Large intestine (tissue), 3 donors: ENCODE data around the gene OR1F1. TPM values are rescaled to one million over a fixed set of nuclear protein-coding genes. Genes with fewer than 3 reads are reported as not detected.
"Not testable (repeated sequence)": the region's sequence is repeated elsewhere in the genome, so short reads cannot be mapped to it uniquely, and the experiment has no call there.

Experiments used
- DNase-seq, 2 donors: peaks; one replicate each; pipeline versions ENCODE4 v3.0.0 to v3.0.0-alpha.2; 2013
- H3K27ac ChIP-seq: one replicate; pipeline ENCODE4 v1.5.1; 2013; ENCODE audit warnings: low read length
- H3K27me3 ChIP-seq: 2 replicates; pipeline ENCODE4 v1.6.1; 2013; ENCODE audit warnings: low read length; ENCODE audit not compliant: control insufficient read depth, insufficient read depth
- H3K36me3 ChIP-seq: 2 replicates; pipeline ENCODE4 v1.6.1; 2013; ENCODE audit warnings: low read length; ENCODE audit not compliant: control insufficient read depth, insufficient read depth
- H3K4me1 ChIP-seq: one replicate; pipeline ENCODE4 v1.6.1; 2013; ENCODE audit warnings: low read length; ENCODE audit not compliant: control insufficient read depth, insufficient read depth
- H3K4me3 ChIP-seq: one replicate; pipeline ENCODE4 v1.5.1; 2013; ENCODE audit warnings: low read length
- H3K9me3 ChIP-seq: one replicate; pipeline ENCODE4 v1.6.1; 2013; ENCODE audit warnings: mild to moderate bottlenecking, low read depth, low read length, moderate library complexity; ENCODE audit not compliant: control insufficient read depth
- WGBS: methylation state at CpG from one replicate; pipeline ENCODE4 v1.1.5; 2013; ENCODE audit warnings: low lambda C conversion rate; ENCODE audit not compliant: insufficient coverage; 5-methylcytosine and 5-hydroxymethylcytosine counted together
- polyA plus RNA-seq: library from polyadenylated mRNA; unstranded; fragments of 120-200 nt; gene quantifications from one replicate; pipeline ENCODE4 v1.2.1, GENCODE V29; 2013

The OR1F1 gene
- polyA plus RNA-seq, 1 donor, result not detected

- H3K9me3 ChIP-seq, result peaks cover 4% of the 10 kb centered on the region
- no peaks in the 10 kb centered on the region for H3K4me1 ChIP-seq
- H3K27me3 ChIP-seq, result peaks cover 11% of the 10 kb centered on the region
- no CpG with 5 or more reads among the region's 6 CpGs for whole genome bisulfite sequencing
- H3K4me3 ChIP-seq, result no peak overlapping the region
- no peak for DNase-seq
- no peaks in the 10 kb centered on the region for H3K36me3 ChIP-seq
- H3K27ac ChIP-seq, result no peak overlapping the region
Measured at GRCh38 chr16:3202903-3203539, 15.0 kb downstream of the OR1F1 start.

GRCh38 chr16:3205939-3206338, 17.9 kb downstream of the OR1F1 start:
- not testable (repeated sequence) for DNase-seq, H3K27ac ChIP-seq
- WGBS, result no CpG with 5 or more reads among the region's 3 CpGs

DNA sequence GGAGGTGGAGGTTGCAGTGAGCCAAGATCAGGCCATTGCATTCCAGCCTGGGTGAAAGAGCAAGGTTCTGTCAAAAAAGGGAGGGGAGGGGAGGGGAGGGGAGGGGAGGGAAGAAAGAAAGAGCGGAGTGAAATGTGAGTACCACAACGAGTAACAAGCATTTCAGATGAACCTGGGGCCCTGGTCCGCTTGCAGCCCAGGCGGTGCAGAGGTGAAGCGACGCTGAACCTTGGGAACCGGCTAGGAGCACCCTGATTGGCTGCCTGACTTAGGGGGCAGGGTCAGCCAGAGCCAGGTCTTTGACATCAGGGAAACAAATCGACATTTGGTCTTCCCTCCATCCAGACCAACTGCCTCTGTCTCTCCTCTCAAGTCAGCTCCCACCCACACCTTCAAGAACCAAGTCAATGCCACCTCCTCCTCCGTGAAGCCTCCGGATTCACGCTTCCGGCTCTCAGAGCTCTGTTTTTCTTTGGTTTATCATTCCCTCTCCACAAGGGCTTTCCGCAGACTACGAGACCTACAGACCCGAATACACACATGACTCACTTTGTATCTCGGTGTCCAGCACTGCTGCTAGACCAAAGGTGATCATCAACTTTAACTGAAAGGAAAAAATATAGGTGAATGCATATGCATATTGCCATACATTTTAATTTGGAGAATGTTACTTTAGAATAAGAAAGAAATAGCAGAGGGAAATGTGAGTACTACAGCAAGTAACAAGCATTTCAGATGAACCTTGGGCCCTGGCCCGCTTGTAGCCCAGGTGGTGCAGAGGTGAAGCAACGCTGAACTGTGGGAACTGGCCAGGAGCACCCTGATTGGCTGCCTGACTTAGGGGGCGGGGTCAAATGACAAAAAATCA, 19.3 kb downstream of the OR1F1 start:
- Histone ChIP-seq H3K4me1 (no peaks in the 10 kb centered on the region), H3K36me3 (no peaks in the 10 kb centered on the region), H3K4me3 (no peak overlapping the region), H3K27ac (no peak overlapping the region), H3K9me3 (peaks cover 4% of the 10 kb centered on the region), H3K27me3 (peaks cover 4% of the 10 kb centered on the region)
- WGBS, result no CpG with 5 or more reads among the region's 19 CpGs
- no peak for DNase-seq

More at GRCh38 chr16:3205939-3206338, 17.9 kb downstream of the OR1F1 start:
- H3K27me3 ChIP-seq, H3K36me3 ChIP-seq, H3K4me3 ChIP-seq, H3K9me3 ChIP-seq, H3K4me1 ChIP-seq: not testable (repeated sequence)

GRCh38 chr16:3212006-3212405, 24.0 kb downstream of the OR1F1 start:
- Histone ChIP-seq H3K4me1 (no peaks in the 10 kb centered on the region), H3K4me3 (no peak overlapping the region), H3K27me3 (peaks cover 4% of the 10 kb centered on the region), H3K36me3 (no peaks in the 10 kb centered on the region), H3K27ac (no peak overlapping the region), H3K9me3 (no peaks in the 10 kb centered on the region)
- no peak for DNase-seq
- WGBS, result no CpG with 5 or more reads among the region's 3 CpGs

DNA sequence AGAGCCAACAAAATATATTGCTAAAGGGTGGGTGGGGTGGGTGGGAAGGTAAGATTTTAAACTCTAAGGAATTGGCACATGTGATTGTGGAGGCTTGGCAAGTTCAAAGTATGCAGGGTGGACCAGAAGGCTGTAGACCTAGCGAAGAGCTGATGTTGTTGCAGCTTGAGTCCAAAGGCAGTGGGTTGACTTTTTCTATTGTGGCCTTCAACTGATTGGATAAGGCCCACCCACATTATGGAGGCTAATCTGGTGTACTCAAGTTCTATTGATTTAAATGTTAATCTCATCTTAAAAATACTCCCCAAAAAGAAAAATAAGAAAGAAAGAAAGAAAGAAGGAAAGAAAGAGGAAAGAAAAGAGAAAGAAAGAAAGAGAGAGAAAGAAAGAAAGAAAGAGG, 24.6 kb downstream of the OR1F1 start:
- Histone ChIP-seq H3K36me3 (no peaks in the 10 kb centered on the region), H3K9me3 (no peaks in the 10 kb centered on the region), H3K4me3 (no peak overlapping the region), H3K4me1 (no peaks in the 10 kb centered on the region), H3K27ac (no peak overlapping the region), H3K27me3 (peaks cover 4% of the 10 kb centered on the region)
- no CpG with 5 or more reads among the region's 1 CpG for WGBS
- DNase-seq, result no peak

DNA sequence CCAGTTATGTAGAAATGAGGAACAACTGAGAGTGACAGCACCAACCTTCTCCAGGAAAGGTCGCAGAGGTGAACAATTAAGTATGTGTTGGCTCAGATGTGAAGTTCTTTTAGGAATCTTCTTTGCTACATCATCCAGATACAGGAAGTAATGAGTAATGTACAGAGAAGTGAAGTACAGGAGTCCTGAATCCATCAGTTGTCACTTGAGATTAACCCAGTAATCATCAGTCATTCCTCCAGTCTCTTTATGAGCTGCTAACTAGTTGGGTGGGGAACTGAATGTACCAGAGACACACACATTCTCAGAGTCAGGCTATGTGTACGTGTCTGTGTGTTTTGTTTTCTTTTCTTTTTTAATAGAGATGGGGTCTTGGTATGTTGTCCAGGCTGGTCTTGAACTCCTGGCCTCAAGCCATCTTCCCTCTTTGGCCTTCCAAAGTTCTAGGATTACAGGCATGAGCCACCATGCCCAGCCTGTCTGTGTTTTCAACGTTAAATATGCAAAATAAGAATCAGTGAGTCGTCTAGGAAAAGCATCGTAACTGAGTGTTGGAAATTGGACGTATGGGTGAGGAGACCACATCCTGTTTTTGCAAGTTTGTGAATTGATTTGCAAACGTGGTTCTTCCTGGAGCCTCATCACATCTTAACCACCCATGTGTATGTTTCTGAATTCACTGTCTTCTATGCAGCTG, 27.0 kb downstream of the OR1F1 start:
- 40% methylated on average over 2 of the region's 7 CpGs for whole genome bisulfite sequencing
- Histone ChIP-seq H3K36me3 (no peaks in the 10 kb centered on the region), H3K27ac (no peak overlapping the region), H3K9me3 (peaks cover 9% of the 10 kb centered on the region), H3K4me3 (no peak overlapping the region), H3K4me1 (no peaks in the 10 kb centered on the region), H3K27me3 (peaks cover 4% of the 10 kb centered on the region)
- DNase-seq, result no peak

GRCh38 chr16:3215601-3216262, 27.7 kb downstream of the OR1F1 start:
- 40% methylated on average over 1 of the region's 11 CpGs for WGBS

GRCh38 chr16:3216263-3216640, 28.2 kb downstream of the OR1F1 start:
- H3K27ac ChIP-seq, result no peak overlapping the region
- peaks cover 4% of the 10 kb centered on the region for H3K27me3 ChIP-seq
- no peaks in the 10 kb centered on the region for H3K36me3 ChIP-seq
- 50% methylated on average over 1 of the region's 3 CpGs for WGBS
- DNase-seq, result no peak
- no peak overlapping the region for H3K4me3 ChIP-seq
- H3K4me1 ChIP-seq, result no peaks in the 10 kb centered on the region
- H3K9me3 ChIP-seq, result peaks cover 18% of the 10 kb centered on the region

More at GRCh38 chr16:3215601-3216262, 27.7 kb downstream of the OR1F1 start:
- Histone ChIP-seq H3K4me3 (no peak overlapping the region), H3K9me3 (peaks cover 12% of the 10 kb centered on the region), H3K27ac (no peak overlapping the region), H3K36me3 (no peaks in the 10 kb centered on the region), H3K4me1 (no peaks in the 10 kb centered on the region), H3K27me3 (peaks cover 4% of the 10 kb centered on the region)
- DNase-seq, result no peak

- peaks cover 48% of the 10 kb centered on the region for H3K9me3 ChIP-seq
- no peaks in the 10 kb centered on the region for H3K4me1 ChIP-seq
- no peak for DNase-seq
- no peaks in the 10 kb centered on the region for H3K27me3 ChIP-seq
- 100% methylated on average over 3 of the region's 10 CpGs for WGBS
- H3K4me3 ChIP-seq, result no peak overlapping the region
- peaks cover 27% of the 10 kb centered on the region for H3K36me3 ChIP-seq
- H3K27ac ChIP-seq, result no peak overlapping the region
Measured at GRCh38 chr16:3220839-3221238, 32.8 kb downstream of the OR1F1 start.

DNA sequence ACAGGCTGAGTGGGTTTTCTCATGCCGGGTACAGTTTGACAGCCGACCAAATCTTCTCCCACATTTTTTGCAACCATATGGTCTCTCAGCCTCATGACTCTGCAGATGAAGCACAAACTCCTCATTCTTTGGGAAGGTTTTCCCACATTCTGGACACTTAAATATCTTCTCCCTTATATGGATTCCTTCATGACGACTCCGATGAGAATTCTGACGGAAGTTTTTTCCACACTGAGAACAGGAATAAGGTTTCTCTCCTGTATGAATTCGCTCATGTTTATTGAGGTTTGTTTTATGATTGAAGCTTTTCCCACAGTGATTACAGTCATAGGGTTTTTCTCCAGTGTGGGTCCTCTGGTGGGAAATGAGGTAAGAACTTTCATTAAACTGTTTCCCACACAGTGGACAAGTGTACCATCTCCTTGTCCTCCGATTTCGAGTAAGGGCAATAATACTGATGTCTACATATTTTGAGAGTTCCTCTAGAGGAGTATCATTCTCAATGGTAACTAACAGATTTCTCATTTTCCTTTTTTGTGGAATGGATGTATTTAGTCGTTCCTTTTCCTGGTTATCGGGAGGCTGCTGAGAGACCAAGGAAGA, 36.0 kb downstream of the OR1F1 start:
- H3K9me3 ChIP-seq, result peaks cover 54% of the 10 kb centered on the region
- peaks cover 41% of the 10 kb centered on the region for H3K36me3 ChIP-seq

More for the DNA sequence above, 36.0 kb downstream of the OR1F1 start:
- no peak for DNase-seq
- WGBS, result 100% methylated on average over 3 of the region's 10 CpGs
- H3K4me3 ChIP-seq, result no peak overlapping the region
- no peaks in the 10 kb centered on the region for H3K4me1 ChIP-seq
- H3K27me3 ChIP-seq, result no peaks in the 10 kb centered on the region
- H3K27ac ChIP-seq, result no peak overlapping the region
